CD4-positive, alpha-beta T cell treated with Interleukin-12 subunit alpha and Interleukin-12 subunit beta, for 1 hour (primary cell): ENCODE results near the gene TBC1D10B.

Experiments used
- DNase-seq: peaks from one replicate; pipeline ENCODE4 v3.0.0-alpha.2; 2020

TBC1D10B gene

DNA sequence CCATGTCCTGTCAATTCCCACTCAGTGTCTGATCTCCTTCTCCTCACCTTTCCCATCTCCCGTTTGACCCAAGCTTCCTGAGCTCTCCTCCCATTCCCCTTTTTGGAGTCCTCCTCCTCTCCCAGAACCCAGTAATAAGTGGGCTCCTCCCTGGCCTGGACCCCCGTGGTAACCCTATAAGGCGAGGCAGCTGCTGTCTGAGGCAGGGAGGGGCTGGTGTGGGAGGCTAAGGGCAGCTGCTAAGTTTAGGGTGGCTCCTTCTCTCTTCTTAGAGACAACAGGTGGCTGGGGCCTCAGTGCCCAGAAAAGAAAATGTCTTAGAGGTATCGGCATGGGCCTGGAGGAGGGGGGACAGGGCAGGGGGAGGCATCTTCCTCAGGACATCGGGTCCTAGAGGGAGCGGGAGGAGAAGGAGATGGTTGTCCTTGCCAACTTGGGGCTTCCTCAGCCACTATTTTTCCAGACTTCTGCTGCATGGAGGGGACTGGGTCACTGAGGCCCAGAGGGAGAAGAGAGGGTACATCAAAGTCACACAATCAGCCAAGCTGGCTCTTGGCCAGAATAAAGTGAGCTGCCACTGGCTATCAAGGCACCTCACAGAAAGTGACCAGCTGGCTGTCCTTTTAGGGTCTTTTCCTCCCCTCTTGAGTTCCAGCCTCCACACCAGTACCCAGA, 1.9 kb upstream of the TBC1D10B start:
- no peak for DNase-seq

DNA sequence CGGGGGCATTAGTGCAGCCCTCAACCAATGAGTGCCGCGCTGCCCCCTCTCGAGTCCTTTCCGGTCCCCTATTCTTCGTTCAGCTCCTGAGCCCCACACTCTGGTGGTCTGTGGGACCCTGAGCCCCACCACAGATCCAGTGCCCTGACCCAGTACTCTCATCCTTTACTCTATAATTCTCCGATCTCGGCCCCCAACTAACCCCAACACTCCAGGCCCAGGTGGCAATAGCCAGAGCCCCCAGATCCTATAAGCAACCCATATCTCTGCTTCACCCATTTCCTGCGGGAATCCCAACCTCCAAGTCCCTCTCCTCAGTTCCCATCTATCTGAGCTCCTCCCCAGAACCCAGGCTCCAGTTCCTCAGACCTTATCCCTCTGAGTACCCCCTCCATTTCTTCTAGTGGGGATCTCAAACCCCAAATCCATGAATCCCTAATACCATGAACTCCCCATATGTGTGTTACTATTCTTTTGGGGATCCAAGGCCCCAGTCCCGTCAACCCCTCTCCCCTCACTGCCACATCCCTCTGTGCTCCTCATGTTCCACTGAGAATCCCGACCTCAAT, 1.0 kb upstream of the TBC1D10B start:
- no peak for DNase-seq

DNA sequence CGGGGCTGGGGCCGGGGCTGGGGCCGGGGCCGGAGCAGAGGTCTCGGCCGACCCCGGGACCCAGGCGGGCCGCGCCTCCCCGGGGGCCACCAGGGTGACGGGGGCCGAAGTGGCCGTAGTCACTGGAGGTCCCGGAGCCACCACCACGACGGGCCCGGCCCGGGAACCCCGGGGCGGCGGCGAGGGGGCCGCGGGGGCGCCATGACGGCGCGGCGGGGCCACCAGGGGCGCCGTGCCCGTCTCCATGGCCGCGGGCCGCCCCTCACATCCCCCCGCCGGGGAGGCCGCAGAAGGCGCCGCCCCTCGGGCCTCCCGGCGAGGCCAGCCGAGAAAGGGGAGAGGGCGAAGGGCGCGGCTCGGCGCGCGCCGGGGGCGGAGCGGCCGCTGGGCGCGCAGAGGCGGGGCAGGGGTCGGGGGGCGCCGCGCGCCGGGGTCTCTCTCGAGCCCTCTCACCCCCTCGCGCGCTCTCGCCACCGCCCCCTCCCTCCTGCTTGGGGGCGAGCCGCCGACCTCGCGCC, 297 bp downstream of the TBC1D10B start:
- DNase-seq: no peak

DNA sequence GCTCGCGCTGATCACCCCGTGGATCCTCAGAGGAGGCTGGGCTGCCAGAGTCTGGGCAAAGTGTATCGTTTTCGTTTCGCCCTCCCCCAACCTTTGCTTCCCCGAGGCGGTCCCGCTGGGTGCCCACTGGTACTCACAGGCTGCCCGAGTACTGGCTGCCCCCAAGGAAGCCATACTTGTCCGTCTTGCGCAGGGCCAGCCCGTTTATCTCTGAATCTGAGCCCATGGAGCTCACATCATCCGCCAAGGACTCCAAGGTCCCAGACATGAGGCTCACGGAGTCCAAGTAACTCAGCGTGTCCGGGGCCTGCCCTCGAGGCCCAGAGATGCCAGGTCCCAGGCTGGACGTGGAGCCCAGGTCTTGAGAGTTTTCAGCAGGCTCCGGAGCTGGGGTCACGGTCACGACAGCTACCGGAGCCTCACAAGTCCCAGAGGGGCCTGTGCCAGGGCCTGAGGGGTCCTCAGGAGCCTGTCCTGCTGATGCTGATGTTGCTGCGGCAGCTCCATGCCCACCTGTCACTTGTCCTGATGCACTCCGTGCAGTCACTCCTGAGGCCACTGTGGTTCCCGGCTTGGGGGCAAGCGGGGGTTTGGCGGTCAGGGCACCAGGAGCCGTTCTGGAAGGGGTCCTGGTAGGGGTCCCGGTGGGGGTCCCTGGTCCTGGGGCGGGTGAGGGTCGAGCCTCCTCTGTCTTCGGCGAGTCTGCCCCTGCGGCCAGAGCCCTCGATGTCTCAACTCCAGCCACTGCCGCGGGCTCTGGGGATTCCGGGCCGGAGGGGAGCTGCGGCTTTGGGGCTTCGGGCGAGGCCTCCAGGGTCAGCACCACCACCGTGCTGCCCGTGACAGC, 980 bp downstream of the TBC1D10B start:
- no peak for DNase-seq

DNA sequence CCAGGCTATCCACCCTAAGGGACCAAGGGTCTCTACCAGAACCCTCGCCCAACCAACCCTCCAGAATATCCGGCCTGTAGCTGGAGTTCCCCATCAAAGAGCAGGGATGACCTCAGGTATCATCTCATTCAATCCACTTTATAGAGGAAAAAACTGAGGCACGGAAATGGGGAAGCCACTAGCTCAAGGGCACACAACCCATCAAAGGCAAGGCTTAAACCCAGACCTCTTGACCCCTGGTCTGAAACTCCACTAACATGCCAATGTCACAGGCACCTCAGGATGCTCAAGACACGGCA, 1.6 kb downstream of the TBC1D10B start:
- DNase-seq: no peak

DNA sequence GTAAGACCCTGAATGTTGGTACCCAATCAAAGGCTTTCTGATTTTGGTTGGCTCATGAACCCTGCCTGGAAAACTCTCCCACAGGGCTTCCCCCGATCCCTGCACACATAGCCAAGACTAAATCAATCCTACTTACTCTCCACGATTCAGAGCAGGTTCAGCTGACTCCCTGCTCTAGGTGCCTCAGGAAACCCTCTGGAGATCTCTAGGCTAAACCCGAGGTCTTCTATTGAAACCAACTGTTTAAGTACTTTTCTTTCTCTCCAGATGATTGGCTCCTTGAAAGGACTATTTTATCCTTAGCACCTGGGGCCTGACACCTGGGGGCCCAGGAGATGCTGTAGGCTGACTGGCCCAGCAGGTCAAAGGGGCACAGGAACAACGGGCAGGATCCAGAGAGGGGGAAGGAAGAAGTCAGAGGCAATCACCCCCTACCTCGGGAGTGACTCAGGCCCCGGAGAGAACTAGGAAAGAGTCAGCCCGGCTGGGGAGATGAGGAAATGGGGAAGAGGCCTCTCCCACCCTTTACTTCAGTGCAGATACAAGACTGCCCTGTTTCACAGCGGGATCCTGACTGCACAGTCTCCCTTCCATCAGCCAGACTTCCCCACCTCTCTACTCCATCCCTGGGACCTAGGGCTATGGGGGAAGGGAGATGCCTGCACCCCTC, 2.0 kb downstream of the TBC1D10B start:
- no peak for DNase-seq

DNA sequence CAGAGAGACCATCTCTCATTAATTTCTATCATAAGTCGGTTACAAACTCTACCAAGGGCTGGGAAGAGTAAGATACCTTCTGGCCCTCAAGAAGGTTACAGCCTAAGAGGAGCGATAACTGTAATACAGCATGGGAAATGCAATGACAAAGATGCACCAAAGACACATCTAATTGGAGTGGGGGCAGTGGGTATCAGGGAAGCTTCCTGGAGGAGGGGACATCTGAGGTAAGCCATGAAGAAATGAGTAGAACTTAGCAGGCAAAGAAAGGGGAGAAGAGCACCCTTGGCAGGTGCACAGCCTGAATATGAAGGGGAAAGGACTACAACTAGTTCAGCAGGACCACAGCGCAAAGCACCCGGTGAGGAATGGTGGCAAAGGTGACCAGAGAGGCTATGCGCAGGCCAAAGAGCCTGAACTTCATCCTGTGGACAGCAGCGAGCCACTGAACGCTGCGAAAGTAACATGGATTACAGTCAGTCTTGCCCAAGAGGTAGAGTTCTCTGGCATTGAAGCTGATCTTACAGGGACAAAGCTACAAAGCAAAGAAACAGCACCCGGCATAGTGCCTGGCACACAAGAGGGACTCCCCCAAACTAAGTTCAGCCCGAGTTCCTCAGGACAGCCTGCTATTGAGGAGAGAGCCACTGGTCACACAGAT, 2.8 kb downstream of the TBC1D10B start:
- DNase-seq: no peak

DNA sequence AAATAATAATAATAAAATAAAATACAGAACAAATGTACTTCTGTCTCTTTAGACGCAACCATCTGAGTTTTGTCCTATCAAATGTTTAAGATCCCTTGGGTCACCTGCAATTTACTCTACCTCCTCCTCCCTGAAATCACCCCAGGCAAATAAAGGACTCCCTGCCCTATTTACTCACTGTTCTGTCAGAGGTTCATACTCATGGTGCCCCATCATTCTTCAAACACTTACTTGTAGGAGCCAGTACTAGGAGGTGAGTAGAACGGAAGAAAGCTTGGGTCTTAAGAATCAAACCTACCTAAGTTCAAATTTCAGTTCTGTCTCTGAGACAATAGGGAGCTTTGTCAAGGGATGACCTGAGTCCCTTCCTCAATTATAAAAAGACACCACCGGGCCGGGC, 3.8 kb downstream of the TBC1D10B start:
- no peak for DNase-seq

DNA sequence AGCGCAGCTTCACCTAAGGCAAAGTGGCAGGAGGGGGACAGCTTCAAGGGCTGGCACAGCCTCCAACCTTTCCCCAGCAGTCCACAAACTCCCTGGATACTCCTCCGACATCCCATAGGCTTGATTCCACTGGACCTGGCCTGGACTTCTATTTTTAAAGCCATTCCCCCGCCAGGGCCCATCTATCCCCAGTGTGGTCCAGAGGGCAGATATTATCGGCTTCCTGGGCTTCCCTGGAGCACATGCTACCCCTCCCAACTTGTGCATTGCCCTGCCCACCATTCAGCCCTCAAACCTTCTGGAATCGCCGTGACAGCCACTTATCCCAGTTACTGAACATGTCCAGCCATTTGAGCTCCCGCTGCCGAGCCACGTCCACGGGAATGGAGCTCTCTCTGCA, 5.1 kb downstream of the TBC1D10B start:
- no peak for DNase-seq

DNA sequence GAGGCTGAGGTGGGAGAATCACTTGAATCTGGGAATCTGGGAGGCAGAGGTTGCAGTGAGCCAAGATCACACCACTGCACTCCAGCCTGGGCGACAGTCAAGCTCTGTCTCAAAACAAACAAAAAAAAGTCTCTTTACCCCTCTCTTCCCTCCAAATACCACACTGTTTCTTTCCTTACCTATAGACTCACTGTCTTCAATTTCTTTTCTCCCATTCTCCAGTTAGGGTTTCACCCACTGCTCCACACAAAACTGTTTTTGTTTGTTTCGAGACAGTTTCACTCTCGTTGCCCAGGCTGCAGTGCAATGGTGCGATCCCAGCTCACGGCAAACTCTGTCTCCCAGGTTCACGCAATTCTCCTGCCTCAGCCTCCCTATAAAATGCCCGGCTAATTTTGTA, 9.1 kb downstream of the TBC1D10B start:
- DNase-seq: no peak

DNA sequence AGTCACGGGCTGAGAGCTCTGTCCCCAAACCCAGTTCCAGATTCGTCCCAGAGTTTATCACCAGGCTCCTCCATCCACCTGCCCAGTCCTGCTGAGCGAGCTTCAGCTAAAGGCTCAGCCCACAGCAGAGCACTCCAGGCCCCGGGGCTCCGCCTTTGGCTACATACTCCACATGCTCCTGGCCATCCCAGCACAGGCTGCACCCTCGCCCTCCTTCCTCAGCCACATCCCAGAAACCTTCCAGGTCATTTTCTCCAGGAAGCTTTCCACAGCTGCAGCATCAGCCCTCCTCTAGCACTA, 10.5 kb downstream of the TBC1D10B start:
- DNase-seq: no peak

DNA sequence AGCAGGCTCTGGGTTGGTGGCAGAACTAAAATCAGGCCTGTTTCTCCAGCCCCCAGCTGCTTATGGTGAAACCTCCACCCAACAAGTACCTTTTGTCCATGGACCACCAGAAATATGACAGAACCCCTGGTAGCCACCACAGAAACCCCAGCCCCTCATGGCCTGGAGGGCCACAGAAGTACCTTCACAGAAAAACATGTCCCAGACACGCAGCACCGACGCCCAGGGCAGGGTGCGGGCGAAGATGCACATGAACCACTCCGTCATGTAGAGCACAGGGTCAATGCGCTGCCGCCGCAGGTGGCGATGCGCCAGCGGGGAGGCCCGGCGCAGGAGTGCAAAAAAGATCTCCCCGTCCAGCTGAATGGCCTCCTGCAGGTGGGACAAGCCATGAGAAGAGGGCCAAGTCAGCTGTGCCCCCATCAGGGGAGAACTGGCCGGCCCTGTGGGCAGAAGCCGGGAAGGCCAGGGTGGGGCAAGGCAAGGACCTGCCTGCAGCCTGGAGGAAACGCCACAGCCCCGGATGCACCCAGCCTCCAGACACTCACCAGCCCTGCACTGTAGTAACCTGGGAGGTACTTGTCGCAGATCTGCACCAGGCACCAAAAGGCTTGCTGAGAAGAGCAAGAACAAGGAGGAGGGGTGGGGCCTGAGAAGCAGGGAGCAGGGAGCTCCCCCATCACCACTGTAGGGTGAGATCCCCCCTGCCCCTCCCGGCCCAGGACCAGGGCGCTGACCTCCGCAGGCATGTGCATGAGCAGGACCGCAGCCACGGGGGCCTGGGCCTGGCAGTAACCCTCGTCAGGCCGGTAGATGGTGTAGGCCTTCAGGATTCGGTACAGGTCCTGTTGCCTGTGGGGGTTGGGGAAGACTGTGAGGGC, 11.1 kb downstream of the TBC1D10B start:
- no peak for DNase-seq

DNA sequence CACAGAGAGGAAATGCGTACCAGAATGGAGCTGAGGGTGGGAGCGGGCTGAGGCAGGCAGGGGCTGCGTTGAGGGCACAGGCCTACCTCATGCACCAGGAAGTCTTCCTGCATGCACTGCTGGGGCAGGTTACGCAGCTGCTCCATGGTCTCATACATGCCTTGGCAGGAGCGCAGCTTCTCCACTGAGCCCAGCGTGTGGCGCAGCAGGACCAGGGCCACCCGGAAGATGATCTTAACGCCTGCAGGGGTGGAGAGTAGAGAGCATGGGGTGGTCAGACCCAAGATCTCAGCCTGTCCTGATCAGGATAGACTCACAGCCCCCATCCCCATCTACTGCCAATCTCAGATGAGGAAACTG, 11.7 kb downstream of the TBC1D10B start:
- DNase-seq: no peak

DNA sequence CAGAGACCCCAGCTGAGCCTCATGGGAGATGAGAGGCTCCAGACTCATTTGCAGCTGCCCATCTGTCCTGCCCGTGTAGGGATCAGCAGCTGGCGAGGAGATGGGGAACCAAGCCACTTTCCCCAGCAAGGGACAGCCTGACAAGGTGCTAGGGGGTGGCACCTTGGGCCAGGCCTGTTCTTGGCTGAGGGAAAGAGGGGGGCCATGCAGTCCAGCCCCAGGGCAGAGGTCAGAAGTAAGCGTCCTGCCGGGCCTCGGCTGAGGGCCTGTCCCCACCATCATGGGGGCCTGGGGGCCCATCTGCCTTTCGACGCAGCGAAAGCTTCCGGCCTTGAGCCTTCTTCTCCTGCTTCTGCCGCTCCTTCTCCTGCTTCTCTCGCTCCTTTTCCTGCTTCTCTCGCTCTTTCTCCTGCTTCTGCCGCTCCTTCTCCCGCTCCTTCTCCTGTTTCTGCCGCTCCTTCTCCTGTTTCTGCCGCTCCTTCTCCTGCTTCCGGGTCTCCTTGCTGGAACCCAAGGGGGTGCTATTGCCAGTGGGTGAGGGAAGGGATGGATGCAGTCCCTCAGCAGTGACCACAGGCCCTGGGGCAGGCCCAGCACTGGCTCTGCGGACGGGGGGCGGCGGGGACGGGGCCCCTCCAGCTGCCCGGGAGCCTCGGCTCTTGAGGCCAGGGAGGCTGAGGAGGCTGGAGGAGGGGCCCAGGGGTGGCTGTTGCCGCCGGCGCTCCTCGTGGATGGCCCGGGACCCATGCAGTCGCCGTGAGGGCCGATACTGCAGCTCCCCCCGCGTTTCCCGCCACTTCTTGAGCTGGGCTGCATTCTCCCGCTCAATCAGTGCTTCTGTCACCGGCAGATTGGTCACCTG, 12.3 kb downstream of the TBC1D10B start:
- DNase-seq: no peak

DNA sequence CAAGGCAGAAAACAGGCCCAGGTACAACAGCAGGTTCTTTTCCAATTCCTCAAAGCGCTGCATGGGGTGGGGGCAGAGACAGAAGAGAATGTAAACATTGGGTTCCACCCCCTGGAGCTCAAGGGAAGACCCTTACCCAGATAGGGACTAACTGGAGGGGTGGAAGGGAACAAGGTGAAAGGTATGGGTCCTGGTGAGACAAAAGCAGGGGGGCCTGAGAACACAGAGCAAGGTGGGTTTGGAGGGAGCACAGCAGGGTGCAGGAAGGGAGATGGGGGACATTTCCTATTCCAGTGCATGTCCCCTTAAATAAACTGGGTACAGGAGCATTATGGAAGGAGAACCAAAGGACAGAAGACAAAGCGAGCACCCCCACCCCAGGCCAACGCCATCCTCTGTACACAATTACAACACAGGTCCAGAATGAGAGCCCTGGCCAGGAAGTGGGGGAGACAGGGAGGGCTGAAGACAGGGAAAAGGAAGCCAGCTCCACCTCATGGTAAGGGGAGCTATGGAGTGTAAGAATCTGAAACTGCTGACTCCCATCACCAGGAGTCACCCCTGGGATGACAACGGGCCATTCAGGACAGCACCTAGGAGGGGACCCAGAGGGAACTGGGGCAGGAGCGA, 13.1 kb downstream of the TBC1D10B start:
- DNase-seq: no peak

DNA sequence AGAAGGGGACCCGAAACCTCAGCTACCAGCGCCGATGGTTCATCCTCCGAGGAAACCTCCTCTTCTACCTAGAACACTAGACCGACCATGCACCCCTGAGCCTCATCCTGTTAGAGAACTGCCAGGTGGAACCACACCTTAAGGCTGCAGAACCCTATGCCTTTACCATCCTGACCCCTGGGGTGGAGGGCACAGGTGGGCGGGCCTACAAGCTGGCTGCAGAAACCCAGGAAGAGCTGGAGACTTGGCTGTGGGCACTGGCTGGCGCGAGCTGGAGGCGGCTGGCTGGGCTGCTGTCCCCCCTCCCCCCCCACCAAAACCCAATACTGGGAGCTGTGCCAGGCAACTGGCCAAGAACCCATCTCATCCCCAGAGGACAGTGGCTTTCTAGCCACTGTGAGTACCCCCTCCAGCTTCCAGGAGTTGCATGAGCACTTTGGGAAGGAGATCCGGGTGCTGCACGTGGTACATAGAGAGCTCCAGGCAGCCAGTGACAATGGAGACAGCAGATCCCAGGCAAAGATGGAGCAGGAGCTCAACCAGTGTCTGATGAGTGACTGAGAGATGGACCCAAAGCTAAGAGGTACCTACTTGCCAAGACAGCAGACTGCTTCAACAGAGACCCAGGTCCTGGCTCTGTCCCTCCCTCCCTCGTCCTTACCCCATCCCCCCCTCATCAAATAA, 13.8 kb downstream of the TBC1D10B start:
- DNase-seq: no peak

DNA sequence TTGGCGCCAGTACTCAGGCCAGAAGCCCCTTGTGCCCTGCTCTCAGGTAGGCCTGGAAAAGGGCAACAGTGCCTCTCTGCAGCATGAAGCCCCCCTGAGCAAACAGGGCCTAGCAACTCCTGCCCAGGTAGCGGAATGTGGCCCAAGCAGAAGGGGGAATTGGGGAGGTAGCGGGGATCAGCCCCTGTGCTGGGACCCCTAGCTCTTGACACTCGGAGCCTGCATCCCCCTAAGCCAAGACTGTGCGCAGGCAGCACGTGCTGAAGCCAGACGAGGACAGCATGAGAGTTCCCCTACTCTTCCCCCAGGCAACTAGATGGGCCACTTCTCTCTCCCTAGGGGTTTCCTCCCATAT, 14.4 kb downstream of the TBC1D10B start:
- no peak for DNase-seq

DNA sequence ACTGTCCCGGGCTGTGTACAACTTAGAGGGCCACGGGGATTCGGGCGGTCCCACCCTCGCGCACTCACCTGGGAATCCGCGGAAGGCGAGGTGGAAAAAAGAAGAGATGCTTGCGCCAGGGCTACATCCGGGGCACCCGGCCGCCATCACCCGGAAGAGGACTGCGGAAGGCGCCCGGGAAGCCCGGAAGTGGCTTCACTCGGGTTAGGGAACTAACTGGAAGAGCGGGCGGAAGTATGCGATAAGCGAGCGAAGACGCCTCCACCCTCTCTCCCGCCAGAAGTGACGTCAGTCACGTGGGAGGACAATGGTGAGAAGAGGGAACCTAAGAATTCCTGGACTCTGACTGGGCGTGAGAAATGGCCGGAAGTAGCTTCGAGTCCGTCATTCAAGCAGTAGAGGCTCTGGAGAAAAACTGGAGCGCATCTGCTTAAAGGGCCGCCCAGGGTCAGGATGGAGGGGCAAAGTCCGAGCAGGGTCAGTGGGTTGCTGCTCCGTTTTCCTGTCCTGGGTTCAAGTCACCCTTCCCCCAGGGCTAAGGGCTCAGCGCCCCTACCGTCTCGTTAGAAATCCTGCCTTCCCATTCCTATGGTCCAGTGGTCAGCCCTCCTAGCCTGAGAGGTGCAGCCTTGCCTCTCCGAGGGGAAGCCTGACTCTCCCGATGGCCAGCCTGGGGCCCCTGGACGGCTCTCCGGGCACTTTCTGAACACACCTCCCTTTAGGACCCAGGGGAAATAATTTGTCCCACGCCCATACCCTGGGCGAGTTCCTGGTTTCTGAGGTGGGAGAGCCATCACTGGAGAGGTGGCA, 14.9 kb downstream of the TBC1D10B start, which contains the start of gene CD2BP2:
CD2BP2 (minus strand) TSS at position 165 of the 810 bp plus-strand sequence. CDS start 627 bp downstream, outside the sequence.
- DNase-seq: peak; percentile 91
